SK-N-MC (cell line): ENCODE data around the gene TBC1D20.

Source experiments
- DNase-seq: peaks from one replicate; pipeline ENCODE4 v3.0.0-alpha.2; 2011; ENCODE audit warnings: low read depth, low spot score
- H3K27ac ChIP-seq: fragments of 200-600 bp; sonication (generic); 2 replicates; pipeline ENCODE4 v1.5.1; 2016; ENCODE audit warnings: mixed run types
- H3K36me3 ChIP-seq: fragments of 200-600 bp; sonication (generic); 2 replicates; pipeline ENCODE4 v1.6.1; 2017; ENCODE audit warnings: antibody characterized with exemption, low read length, mixed read lengths; ENCODE audit not compliant: insufficient read depth
- H3K4me3 ChIP-seq: fragments of 200-600 bp; sonication (generic); 2 replicates; pipeline ENCODE4 v1.5.1; 2016
- H3K9ac ChIP-seq: fragments of 200-600 bp; sonication (generic); 2 replicates; pipeline ENCODE4 v1.8.0; 2017; ENCODE audit warnings: mixed run types, mixed read lengths; ENCODE audit not compliant: insufficient read length
- H3K9me3 ChIP-seq: fragments of 200-600 bp; sonication (generic); 2 replicates; pipeline ENCODE4 v1.6.1; 2017; ENCODE audit warnings: low read depth, mild to moderate bottlenecking, antibody characterized with exemption, low read length, moderate library complexity, mixed read lengths
- EZH2 ChIP-seq: fragments of 200-600 bp; sonication (generic); IDR thresholded peaks from one replicate; pipeline ENCODE4 v1.6.1; 2017; ENCODE audit warnings: antibody characterized with exemption
- FOXP2 ChIP-seq: optimal IDR thresholded peaks from 2 replicates; pipeline ENCODE3; 2011; ENCODE audit warnings: mild to moderate bottlenecking, moderate library complexity; ENCODE audit not compliant: insufficient read depth; ENCODE audit errors: extremely low read length, control extremely low read depth
- POLR2AphosphoS5 ChIP-seq: IDR thresholded peaks from 2 replicates; pipeline ENCODE4 v1.6.1; 2012; ENCODE audit warnings: mild to moderate bottlenecking, low read depth, low read length, borderline replicate concordance

The TBC1D20 gene

GRCh38 chr20:444862-445426 is 17.4 kb downstream of the TBC1D20 start:
- no peak for TF ChIP-seq POLR2AphosphoS5
- no peak for TF ChIP-seq EZH2
- no peak for TF ChIP-seq FOXP2
- DNase-seq: no peak
- 0 out of 2 replicates have a peak overlapping the region, but pooled peaks have one; percentile 28 for H3K27ac ChIP-seq
- H3K9ac ChIP-seq: no peak overlapping the region
- H3K4me3 ChIP-seq: no peak overlapping the region
- peaks cover 61% of the 10 kb centered on the region for H3K36me3 ChIP-seq
- H3K9me3 ChIP-seq: no peaks in the 10 kb centered on the region

- Histone ChIP-seq H3K27ac (no peak overlapping the region), H3K9ac (no peak overlapping the region), H3K4me3 (no peak overlapping the region), H3K36me3 (peaks cover 70% of the 10 kb centered on the region), H3K9me3 (no peaks in the 10 kb centered on the region)
- no peak for TF ChIP-seq EZH2
- no peak for TF ChIP-seq POLR2AphosphoS5
- no peak for TF ChIP-seq FOXP2
- DNase-seq: no peak
These were observed 18.2 kb downstream of the TBC1D20 start for GRCh38 chr20:444117-444516.

GRCh38 chr20:443223-443775 is 19.0 kb downstream of the TBC1D20 start:
- TF ChIP-seq EZH2: no peak
- no peak for TF ChIP-seq POLR2AphosphoS5
- no peak for TF ChIP-seq FOXP2
- H3K9me3 ChIP-seq: no peaks in the 10 kb centered on the region

GRCh38 chr20:440636-441035 is 21.7 kb downstream of the TBC1D20 start:
- TF ChIP-seq EZH2 (no peak), FOXP2 (no peak), POLR2AphosphoS5 (no peak)

More at GRCh38 chr20:443223-443775, 19.0 kb downstream of the TBC1D20 start:
- no peak for DNase-seq
- Histone ChIP-seq H3K9ac (no peak overlapping the region), H3K4me3 (no peak overlapping the region), H3K36me3 (peaks cover 77% of the 10 kb centered on the region), H3K27ac (no peak overlapping the region)

GRCh38 chr20:440148-440547 is 22.2 kb downstream of the TBC1D20 start:
- no peak for DNase-seq
- H3K9me3 ChIP-seq: no peaks in the 10 kb centered on the region
- H3K27ac ChIP-seq: no peak overlapping the region
- peaks cover 86% of the 10 kb centered on the region for H3K36me3 ChIP-seq
- TF ChIP-seq EZH2 (no peak), FOXP2 (no peak), POLR2AphosphoS5 (no peak)
- no peak overlapping the region for H3K9ac ChIP-seq
- no peak overlapping the region for H3K4me3 ChIP-seq

More at GRCh38 chr20:440636-441035, 21.7 kb downstream of the TBC1D20 start:
- H3K36me3 ChIP-seq: peaks cover 86% of the 10 kb centered on the region
- H3K27ac ChIP-seq: no peak overlapping the region
- no peak overlapping the region for H3K9ac ChIP-seq
- H3K4me3 ChIP-seq: no peak overlapping the region
- no peak for DNase-seq
- no peaks in the 10 kb centered on the region for H3K9me3 ChIP-seq

- H3K36me3 ChIP-seq: peaks cover 73% of the 10 kb centered on the region
- H3K9me3 ChIP-seq: no peaks in the 10 kb centered on the region
- no peak overlapping the region for H3K4me3 ChIP-seq
- H3K9ac ChIP-seq: no peak overlapping the region
- TF ChIP-seq EZH2 (no peak), FOXP2 (no peak), POLR2AphosphoS5 (no peak)
- DNase-seq: no peak
- H3K27ac ChIP-seq: no peak overlapping the region
These were observed 23.5 kb downstream of the TBC1D20 start for GRCh38 chr20:438571-439469.

- peaks cover 70% of the 10 kb centered on the region for H3K36me3 ChIP-seq
- DNase-seq: no peak
- H3K9me3 ChIP-seq: no peaks in the 10 kb centered on the region
- no peak overlapping the region for H3K4me3 ChIP-seq
- no peak for TF ChIP-seq FOXP2
- no peak overlapping the region for H3K27ac ChIP-seq
- H3K9ac ChIP-seq: no peak overlapping the region
These were observed 24.4 kb downstream of the TBC1D20 start for GRCh38 chr20:437787-438486.

GRCh38 chr20:436476-436875 is 25.9 kb downstream of the TBC1D20 start:
- DNase-seq: no peak
- peaks cover 58% of the 10 kb centered on the region for H3K36me3 ChIP-seq
- no peaks in the 10 kb centered on the region for H3K9me3 ChIP-seq
- H3K27ac ChIP-seq: no peak overlapping the region
- H3K9ac ChIP-seq: no peak overlapping the region
- TF ChIP-seq FOXP2 (no peak), POLR2AphosphoS5 (no peak)
- no peak overlapping the region for H3K4me3 ChIP-seq
